Measurements from ENCODE around the gene NUDT3.

- TF ChIP-seq CTCF (IDR thresholded peaks at IDR 0.05) (no peak), POLR2A (IDR thresholded peaks at IDR 0.05) (no peak)
Measured at GRCh38 chr6:34393191-34393965, 909 bp upstream of the NUDT3 start.
